ENCODE results near the gene OR56B4. TPM values are rescaled to one million over a fixed set of nuclear protein-coding genes. Genes with fewer than 3 reads are reported as not detected.
"Not testable (repeated sequence)": the region's sequence is repeated elsewhere in the genome, so short reads cannot be mapped to it uniquely, and the experiment has no call there.

The OR56B4 gene
- total RNA-seq = not detected in 2 replicates

DNA sequence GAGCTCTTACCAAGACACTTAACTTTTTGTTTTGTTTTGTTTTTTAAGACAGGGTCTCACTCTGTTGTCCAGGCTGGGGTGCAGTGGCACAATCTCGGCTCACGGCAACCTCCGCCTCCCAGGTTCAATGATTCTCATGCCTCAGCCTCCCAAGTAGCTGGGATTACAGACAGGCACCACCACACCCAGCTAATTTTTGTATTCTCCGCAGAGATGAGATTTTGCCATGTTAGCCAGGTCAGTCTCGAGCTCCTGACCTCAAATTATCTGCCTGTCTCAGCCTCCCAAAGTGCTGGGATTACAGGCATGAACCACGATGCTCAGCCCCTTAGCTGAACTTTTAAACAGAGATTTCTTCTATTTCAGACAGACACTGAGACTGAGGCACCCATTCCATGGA, at the start of gene OR56B4:
TSS of gene OR56B4 (plus strand) at position 301 of the 400 bp plus-strand sequence. CDS start at position 396, 95 bp downstream.
- intact Hi-C loops (cut with micrococcal nuclease) = not testable (repeated sequence)

- intact Hi-C loops (cut with micrococcal nuclease) = no loop called here
Observed at GRCh38 chr11:6061475-6061874, 46.0 kb upstream of the OR56B4 start.

- intact Hi-C loops (cut with micrococcal nuclease) = no loop called here
Observed at GRCh38 chr11:6062691-6063358, 44.7 kb upstream of the OR56B4 start.

GRCh38 chr11:6067502-6067901, 40.0 kb upstream of the OR56B4 start:
- intact Hi-C loops (cut with micrococcal nuclease) = no loop called here

GRCh38 chr11:6076443-6076842, 31.0 kb upstream of the OR56B4 start:
- intact Hi-C loops (cut with micrococcal nuclease) = not testable (repeated sequence)

- intact Hi-C loops (cut with micrococcal nuclease) = no loop called here
Observed at GRCh38 chr11:6077723-6078122, 29.8 kb upstream of the OR56B4 start.

DNA sequence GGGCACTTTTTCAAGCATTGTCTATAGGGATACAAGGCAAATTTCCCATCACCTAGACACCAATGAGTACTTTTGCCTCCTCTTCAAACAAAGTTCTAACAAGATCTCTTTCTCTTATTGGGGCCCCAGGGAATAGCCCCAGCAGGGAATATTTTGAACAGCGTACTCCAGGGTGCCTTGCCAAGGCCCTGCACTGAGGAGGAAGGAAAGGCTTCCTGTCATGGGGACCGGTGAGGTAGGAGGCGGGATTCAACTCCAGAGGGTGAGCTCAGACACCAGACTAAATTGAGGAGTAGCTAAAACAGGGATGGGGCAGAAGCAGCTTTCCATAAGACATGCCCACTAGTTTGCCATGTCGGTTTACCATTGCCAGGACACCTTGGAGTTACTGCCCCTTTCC, 28.0 kb upstream of the OR56B4 start:
- intact Hi-C loops (cut with micrococcal nuclease) = no loop called here

DNA sequence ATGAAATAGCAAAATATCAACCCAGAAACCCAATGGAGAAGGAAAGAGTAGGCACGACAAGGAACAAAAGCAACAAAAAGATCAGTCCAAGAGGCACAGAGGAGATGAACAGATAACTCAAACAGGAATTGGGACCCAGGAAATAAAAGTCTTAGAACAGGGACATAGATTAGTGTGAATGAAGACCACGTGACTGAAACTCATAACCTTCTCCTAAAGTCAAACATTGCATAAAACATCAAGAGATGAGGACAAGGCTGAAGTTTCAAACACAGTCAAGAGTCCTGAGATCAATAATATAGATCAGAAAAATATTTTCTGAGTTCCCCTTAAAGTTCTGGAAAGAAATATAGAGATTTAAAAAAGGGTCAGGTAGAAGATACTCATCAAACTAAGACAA, 24.4 kb upstream of the OR56B4 start:
- intact Hi-C loops (cut with micrococcal nuclease) = no loop called here

GRCh38 chr11:6084587-6084986, 22.9 kb upstream of the OR56B4 start:
- intact Hi-C loops (cut with micrococcal nuclease) = no loop called here

DNA sequence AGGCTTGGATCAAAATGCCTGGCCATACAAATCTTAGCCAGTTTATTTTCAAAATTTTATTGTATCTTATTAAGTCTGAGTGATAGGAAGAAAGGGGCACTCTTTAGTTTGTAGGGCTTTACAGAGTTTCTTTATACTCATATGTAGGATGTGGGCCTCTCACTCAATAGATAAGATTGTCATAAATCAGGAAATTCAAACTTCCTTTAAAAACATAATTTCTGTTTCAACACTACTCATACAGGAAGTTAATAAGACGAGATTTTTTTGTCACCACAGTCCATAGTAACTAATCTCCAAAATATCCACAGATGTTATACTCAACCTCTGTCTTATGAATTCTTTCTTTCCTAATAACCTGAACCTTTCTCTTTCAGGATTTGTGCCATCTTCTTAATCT, 13.3 kb upstream of the OR56B4 start:
- intact Hi-C loops (cut with micrococcal nuclease) = no loop called here

GRCh38 chr11:6095798-6096197, 11.7 kb upstream of the OR56B4 start:
- intact Hi-C loops (cut with micrococcal nuclease) = no loop called here

DNA sequence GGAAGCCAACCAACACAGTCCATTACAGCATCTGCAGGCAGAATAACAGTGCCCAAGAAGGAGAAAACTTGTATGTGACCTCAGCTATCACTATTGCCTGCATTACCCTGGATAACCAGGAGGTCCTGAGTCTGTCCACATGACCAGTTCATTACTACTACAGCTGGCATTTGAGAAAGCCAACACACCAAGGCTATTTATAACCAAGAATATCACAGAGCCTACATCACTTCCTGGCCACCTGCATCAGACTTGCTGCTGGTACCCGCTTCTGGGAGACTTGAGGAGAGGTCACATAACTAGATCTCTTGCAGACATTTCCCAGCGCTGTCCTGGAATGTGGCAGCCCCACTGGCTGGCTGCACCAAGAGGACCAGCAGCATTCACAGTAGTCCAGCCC, 11.1 kb upstream of the OR56B4 start:
- intact Hi-C loops (cut with micrococcal nuclease) = no loop called here

DNA sequence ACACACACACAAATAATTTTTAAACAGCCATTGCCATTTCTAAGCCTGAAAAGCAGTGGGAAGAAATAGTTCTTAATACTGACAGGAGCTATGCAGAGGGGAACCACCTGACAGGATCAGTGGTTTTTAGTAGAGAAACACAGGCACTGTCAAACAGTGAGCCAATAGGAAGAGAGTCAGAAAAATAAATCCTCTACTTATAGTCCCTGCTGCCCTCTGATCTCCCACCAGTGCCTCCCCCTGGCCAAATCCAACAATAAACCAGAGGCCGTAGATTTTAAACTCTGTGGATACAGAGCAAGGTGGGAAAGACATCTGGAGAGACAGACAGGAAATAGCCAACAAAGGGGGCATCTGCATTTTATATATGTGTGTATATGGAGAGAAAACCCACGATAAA, 7.9 kb upstream of the OR56B4 start:
- intact Hi-C loops (cut with micrococcal nuclease) = no loop called here

DNA sequence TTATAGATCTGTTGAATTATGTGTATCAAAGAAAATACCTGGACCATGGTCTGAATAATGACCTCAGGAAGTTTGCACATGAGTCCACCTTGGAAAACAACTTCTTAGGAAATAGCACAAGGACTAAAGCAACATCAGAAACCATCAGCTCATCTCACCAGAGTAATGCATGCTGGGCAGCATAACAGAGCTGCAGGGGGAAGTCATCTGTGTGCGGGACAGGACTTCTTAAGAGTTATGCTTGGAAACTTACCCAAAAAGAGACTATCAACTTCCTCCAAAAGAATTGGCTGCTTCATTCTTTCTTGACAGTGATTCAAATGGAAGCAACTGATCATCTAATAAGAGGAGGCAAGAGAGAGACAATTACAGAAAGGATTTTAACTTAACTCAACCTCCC, 2.5 kb downstream of the OR56B4 start:
- intact Hi-C loops (cut with micrococcal nuclease) = no loop called here

DNA sequence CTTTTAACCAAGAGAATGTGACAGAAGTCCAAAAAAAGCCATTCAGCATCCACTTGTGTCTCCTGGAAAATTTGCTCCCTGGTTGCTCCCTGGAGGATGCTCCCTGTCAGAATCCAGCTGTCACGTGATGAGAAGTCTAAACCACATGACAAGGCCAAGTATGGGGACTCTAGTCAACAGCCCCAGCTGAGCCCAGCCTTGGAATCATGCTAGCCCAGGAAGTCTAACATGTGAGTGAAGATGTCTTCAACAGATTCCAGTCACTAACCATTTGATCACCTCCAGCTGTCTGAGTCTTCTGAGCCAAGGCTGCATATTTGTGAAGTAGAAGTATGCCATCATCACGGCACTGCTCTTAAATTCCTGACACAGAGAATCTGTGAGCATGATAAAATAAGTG, 4.2 kb downstream of the OR56B4 start:
- intact Hi-C loops (cut with micrococcal nuclease) = no loop called here

- intact Hi-C loops (cut with micrococcal nuclease) = no loop called here
Observed at GRCh38 chr11:6116638-6117037, 9.2 kb downstream of the OR56B4 start.

GRCh38 chr11:6124245-6124644, 16.8 kb downstream of the OR56B4 start:
- intact Hi-C loops (cut with micrococcal nuclease) = no loop called here

GRCh38 chr11:6127881-6128280, 20.4 kb downstream of the OR56B4 start:
- intact Hi-C loops (cut with micrococcal nuclease) = no loop called here

GRCh38 chr11:6129011-6129410, 21.5 kb downstream of the OR56B4 start:
- intact Hi-C loops (cut with micrococcal nuclease) = no loop called here

DNA sequence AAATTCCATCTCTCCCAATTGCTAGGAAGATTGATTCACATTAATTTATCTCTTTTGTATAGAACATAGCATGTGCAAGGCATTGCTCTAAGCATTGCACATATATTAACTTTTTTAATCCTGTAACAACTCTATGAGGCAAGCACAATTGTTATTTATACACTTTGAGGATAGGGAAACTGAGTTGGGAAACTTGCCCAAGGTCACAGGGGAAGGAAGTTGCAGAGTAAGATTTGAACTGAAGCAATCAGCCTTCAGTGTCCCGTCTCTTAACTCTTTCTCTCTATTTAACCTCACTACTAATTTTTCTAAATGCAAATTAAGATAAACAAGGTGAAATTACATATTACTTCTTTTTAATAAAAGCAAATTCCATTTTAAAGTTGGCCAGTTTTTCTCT, 22.2 kb downstream of the OR56B4 start:
- intact Hi-C loops (cut with micrococcal nuclease) = no loop called here

- intact Hi-C loops (cut with micrococcal nuclease) = no loop called here
Observed at GRCh38 chr11:6132431-6132830, 24.9 kb downstream of the OR56B4 start.

- intact Hi-C loops (cut with micrococcal nuclease) = not testable (repeated sequence)
Observed at GRCh38 chr11:6135936-6136335, 28.5 kb downstream of the OR56B4 start.

DNA sequence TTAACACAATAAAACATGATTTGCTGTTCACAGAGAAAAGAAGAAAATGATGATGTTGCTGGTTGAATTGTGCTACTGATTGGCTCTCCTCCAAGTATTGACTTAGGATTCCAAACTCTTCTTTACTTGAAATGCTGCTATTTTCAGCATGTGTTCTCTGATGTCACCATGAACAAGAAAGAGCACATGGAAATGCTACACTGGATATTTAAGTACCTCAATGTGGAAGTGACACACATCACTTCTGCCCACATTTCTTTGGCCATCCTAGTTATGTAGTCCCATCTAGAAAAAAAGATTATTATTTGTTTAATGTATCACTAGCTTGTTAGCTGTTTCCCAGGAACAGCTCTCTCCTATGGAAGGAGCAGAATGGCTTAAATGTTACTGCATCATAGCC, 35.5 kb downstream of the OR56B4 start:
- intact Hi-C loops (cut with micrococcal nuclease) = no loop called here

- intact Hi-C loops (cut with micrococcal nuclease) = not testable (repeated sequence)
Observed at GRCh38 chr11:6143737-6144136, 36.3 kb downstream of the OR56B4 start.
